HG03571 (cell line): ENCODE data around the gene LEPROT.
"Not testable (repeated sequence)": the region's sequence is repeated elsewhere in the genome, so short reads cannot be mapped to it uniquely, and the experiment has no call there.

Experiments used
- ATAC-seq: cut with Tn5 transposase; IDR thresholded peaks from one replicate; pipeline ENCODE4 v1.9.1; 2021; ENCODE audit not compliant: unreplicated experiment

The LEPROT gene, protein sequence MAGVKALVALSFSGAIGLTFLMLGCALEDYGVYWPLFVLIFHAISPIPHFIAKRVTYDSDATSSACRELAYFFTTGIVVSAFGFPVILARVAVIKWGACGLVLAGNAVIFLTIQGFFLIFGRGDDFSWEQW

DNA sequence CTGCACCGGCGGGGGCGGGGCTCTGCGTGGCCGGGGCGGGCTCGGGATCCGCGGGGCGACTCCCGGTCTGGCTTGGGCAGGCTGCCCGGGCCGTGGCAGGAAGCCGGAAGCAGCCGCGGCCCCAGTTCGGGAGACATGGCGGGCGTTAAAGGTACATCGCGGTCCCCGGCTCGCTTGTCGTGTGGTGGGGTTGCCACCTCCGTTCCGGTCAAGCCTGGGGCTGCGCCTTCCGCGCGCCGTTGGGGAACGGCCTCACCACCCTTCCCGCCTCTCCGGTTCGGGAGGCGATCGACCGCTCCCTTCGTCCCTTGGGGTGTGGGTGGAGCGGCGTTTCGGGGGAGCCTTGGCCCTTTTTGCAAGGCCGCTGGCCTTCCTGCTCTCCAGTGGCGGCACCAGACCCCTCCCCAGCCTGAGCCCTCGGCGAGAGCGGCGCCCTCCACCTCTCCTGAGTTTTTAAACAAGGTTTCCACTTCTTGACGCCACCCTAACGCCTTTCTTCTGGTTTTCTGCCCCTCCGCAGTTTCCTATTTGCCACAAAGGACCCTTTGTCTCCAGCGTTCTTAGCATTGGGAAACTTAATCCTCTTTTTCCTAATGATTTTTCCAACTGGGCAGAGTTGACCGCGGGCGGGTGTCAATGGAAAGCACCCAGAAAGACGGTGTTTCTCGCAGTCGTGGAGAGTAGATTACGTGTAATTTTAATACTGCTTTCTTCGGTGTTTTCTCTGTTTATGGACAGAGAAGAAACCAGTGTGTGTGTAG, at the start of gene LEPROT, which contains the start of gene LEPR:
Gene LEPROT (plus strand): TSS at position 79 of the 761 bp plus-strand sequence. CDS start 57 bp downstream, at position 136.
Gene LEPR (plus strand): TSS at position 79 of the 761 bp plus-strand sequence. CDS start 144,898 bp downstream, outside the sequence.
- peak; percentile 54 for ATAC-seq

DNA sequence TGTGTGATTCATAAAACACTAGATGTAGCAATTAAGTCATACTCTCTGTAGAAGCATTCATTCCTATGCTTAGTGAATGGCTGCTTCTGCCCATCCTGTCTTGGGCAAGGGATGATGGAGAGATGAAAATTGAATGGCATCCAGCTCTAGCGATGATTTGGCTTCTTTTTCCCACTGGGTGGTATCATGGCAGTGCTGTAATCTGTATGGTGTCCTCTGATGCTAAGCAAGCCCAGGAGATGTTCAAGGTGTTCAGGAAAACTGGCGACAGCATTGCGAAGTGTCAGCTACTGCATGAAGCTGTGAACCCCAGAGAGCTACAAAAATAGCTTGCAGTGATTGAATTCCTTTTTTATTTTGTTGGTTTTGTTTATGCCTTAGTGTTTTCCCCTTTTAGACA, 48.9 kb upstream of the LEPROT start:
- ATAC-seq, result no peak

DNA sequence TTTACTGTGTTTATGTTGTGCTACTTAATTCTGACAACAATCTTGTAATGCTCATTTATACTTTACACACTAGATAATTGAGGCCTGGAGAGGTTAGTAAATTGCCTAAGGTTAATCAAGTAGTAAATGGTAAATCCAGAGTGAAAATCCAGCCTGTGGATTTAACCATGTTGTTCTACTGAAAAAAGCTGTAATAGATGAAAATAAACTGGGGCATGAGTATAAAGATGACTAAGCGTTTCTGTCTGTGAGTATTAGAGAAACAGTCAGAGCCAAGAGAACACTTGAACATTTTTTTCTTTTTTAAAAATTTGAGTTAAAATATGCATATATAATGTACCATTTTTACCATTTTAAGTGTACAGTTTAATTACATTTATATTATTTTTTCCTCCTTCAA, 47.9 kb upstream of the LEPROT start:
- ATAC-seq, result no peak

DNA sequence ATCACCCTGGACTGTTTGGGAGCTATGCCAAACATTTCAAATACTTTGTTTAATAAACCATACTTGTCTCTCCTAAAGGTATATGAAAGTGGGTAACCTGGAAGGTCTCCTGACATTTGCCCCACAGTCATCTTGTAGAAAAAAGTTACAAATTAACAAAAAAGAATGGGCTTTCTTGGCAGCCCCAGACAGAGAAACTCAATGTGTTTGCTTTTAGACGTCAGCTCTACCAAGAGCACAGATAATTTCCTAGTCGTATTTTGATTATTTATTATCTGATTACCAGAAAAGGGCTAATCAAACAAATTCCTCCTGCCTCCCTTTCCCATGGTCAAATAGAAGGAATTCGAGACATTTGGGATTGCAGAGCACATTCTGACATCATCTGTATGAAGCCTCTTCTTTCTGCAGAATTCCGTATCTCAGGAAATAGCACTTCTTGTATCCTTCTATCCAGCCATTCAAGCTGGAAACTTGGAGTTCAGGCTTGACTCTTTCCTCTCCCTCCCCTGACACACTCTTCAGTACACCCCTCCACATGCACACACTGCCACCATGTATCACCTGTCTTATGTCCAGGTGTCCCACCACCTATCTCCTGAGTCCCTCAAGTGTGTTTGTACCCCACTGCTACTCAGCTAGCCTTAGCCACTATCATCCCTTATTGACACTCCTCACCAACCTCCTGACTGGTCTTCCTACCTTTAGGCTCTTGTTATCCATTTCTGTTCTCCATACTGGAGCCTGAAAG, 42.8 kb upstream of the LEPROT start:
- ATAC-seq, result no peak

DNA sequence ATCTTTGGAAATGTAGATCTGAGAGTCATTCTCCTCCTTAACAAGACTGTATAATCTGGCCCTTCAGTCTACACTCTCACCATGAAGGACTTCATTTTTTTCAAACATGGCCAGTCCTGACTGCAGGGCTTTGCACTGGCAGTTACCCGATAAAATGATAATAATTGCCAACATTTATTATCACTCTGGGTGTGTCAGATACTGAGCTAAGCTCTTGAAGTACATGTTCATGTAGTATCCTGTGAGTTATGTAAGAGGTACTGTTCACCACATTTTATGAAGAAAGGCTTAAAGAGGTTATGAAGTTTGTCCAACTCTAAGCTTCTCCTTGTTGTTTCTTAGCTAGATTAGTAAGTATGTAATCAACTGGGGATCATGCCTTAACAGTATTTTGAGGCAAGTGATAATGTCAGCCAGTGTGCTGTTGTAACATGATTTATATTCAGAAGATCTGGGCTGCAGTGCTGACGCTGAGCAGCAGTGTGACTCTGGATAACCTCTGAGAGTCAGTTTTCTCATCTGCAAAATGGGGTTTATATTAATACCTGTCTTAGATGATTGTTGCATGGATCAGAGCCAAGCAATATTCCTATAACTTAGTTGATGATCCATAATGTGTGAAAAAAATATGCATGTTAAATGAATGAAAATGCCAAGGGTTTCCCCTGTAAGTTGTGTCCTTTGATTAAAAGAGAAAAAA, 42.1 kb upstream of the LEPROT start:
- no peak for ATAC-seq

DNA sequence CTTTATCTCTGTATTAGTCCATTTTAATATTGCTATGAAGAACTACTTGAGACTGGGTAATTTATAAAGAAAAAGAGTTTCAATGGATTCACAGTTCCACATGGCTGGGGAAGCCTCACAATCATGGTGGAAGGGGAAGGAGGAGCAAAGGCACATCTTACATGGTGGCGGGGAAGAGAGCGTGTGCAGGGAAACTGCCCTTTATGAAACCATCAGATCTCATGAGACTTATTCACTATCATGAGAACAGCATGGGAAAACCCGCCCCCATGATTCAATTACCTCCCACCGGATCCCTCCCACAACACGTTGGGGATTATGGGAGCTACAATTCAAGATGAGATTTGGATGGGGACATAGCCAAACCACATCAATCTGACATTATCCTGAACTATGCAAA, 36.0 kb upstream of the LEPROT start:
- not testable (repeated sequence) for ATAC-seq

DNA sequence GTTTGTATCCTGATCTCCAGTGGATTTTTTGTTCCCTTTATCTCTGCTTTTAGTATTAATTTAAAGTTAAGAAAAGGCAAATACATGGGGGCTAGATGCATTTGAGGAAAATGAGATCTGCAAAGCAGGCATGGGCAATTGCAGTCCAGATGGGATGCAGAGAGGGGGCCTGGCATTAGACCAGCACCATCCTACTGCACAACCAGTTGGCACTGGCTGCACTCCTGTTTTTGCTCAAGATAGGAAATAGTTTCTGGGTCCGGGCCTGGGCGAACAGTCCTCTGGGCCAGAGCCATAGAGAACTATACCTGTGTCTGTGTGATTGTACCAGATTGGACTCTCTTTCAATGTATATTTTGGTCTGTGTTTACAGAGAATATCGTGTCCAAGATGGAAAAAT, 34.0 kb upstream of the LEPROT start:
- no peak for ATAC-seq

DNA sequence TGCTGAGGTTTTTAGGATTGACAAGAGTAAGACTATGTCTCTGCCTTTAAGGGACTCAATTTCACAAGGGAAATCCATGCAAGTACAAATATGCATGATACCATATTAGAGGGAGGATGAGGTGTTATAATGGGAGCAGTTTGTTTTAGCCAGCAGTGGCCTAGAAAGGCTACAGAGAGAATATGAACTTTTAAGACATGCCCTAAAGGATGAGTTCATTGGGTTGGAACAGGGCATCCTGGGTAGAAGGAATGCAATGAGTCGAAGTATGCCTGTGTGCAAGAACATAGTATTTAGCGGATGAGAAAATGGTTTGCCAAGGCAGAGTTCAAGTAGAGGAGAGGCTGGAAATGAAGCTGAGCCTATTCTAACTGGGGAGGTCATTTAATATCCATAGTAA, 32.6 kb upstream of the LEPROT start:
- ATAC-seq, result no peak

DNA sequence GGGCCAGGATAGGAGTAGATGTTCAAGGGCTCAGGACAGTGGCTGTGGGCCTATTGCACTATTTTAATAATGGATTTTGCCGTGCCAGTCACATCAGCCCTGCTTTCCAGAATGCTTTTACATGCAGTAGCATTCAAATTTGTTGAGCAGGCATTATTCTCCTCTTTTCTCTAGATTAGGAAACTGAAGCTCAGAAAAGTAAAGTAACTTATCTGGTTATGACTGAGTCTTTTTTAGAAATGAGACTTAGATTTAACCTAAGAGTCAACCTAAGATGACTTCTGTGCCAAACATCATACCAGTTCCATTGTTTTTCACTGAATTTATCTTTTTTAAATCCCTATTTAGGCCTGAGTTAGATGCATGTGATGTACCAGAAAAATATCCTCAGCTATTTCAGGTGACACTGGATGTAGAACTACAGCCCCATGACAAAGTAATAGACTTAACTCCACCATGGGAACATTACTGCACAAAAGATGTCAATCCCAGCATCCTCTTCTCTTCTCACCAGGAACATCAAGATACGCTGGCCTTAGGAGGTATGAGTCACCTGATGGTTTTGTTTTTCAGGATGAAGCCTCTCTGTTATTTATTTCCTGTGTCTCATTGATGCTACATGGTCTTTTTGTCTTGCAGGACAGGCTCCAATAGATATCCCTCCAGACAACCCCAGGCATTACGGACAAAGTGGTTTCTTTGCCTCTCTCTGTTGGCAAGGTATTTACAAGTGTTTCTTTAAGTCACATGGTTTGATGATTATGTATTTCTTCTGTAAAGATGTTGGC, 31.4 kb upstream of the LEPROT start:
- ATAC-seq, result no peak

DNA sequence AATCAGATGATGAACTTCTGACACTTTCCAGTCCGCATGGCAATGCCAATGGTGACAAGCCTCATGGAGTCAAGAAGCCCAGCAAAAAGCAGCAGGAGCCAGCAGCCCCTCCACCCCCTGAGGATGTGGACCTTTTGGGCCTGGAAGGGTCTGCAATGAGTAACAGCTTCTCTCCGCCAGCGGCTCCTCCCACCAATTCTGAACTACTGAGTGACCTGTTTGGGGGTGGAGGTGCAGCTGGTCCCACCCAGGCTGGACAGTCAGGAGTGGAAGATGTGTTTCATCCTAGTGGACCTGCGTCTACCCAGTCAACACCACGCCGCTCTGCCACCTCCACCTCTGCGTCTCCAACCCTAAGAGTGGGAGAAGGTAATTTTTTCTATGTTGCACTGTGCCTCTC, 28.0 kb upstream of the LEPROT start:
- no peak for ATAC-seq

DNA sequence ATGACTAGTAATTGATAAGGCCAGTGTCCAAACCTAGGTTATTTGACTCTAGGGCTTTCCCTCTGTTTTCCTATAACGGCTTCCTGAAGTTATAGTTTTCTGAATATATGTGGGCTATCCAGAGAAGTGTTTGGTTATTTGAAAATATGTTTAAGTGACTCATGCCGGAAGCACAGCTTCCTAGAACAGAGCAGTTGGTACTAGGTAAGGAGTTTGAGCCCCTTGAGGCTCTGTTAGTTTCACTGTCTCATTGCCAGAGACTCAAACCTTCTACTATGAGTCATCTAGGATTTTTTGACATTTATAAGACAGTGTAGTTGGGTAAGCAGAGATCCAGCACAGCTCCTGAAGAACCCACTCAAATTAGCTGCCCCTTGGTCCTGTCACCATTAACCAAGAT, 27.1 kb upstream of the LEPROT start:
- peak; percentile 69 for ATAC-seq

DNA sequence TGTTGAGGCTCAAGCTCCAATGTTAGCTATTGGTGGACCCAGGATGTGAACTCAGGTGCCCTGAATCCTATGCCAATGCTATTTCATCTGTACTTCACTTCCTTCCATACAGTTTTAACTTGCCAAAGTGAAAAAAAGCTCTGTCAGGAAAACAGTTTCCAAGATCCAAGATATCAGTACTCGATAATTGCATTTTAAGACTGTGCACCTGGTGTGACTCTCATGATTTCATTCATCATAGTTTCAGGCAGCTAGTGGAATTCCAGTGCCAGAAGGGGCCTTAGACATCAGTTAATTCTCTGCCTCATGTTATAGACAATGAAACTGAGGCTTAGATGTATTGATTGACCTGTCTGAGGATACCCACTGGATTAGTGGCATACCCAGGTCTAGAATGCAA, 26.5 kb upstream of the LEPROT start:
- ATAC-seq, result no peak

DNA sequence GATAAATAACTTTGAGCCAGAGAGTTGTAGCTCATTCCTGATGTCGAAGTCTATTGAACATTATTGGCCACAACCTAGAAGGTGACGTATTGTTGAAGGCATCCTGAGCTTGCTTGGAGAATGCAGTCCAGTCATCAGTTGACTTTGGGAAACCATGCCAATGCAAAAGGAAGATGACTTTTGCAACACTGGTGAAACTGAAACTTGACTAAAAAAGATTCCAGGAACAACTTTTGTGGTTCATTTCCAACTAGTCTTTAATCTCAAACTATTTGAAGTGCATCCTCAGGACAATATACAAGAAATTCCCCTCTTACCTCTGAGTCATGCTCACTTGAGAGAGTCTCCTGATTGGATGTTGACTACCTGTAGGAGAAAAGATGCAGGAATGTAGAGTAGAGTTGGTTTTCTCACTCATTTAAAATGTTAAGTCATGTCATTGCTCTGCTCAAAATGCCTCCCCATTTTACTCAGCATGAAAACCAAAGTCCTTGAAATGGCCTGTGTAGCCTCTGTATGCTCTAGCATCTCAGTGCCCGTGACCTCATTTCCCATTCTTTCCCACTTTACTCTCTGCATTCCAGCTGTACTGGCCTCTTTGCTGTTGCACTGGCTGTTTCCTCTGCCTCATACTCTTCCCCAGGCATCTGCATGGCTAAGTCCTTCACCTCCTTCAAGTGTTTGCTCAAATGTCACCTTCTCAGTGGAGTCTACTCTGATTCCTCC, 24.4 kb upstream of the LEPROT start:
- ATAC-seq, result no peak

DNA sequence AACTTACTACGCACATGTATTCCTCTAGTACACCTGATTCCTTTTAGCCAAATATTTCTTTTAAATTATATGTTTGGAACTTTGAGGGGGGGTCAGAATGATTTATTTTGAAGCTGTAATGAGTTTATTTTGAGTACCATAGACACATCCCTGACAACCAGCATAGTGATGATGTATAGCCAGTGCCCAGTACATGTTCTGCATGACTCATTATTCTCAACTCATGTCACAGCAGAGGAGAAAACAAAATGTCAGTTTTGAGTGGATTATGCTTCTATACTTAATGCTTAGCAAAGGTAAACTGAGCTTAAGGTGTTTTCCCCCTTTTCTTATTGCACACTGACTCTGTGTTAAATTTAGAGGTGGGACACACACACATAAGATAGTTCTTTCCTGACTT, 22.4 kb upstream of the LEPROT start:
- ATAC-seq, result no peak

DNA sequence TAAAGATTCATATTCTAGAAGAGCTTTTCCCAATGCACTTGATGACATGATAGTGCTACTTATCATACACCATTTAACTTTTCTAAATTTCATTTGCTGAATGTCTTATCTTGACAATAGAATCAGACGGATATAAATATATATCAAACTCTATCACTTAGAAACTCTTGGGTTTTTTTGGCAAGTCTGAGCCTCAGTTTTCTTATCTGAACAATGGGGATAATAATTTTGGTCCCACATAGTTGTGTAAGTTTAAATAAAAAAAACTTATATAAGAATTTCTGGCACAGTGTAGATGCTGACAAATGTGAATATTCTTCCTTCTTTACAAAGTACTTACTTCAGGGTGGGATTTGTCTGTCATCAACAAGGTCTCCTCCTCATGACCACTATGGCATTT, 21.5 kb upstream of the LEPROT start:
- ATAC-seq, result no peak

DNA sequence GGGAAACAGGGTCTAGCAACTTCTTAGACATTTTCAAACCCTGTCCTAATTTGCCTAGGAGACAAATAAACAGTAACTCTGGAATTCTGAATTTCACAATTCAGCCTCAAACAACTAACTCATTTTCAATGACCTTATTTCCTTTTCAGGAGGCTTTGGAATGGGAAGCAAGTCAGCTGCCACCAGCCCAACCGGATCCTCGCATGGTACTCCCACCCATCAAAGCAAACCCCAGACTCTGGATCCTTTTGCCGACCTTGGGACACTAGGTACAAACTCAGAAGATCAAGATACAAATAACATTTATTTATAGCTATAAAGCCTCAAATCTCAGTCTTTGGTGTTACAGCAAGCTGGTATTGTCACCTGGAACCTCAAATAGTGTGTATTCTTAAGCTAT, 18.9 kb upstream of the LEPROT start:
- ATAC-seq, result no peak

DNA sequence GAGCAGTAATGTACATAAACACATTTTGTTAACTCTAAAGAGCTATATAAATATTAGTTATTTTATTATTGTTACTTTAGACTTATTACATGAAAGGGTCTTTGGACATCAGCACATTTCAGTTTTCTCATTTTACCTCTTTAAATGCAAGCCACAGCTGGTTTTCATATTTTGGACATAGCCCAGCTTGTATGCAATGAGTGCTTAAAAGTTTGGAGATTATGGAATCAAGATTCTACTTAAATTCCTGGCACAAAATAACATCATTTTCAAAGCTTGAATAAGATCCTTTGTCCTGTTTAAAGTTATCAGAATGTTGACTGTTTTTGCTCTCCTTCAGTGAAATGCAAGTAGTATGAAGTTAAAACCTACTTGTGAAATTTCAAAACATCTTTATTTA, 15.5 kb upstream of the LEPROT start:
- ATAC-seq, result no peak

DNA sequence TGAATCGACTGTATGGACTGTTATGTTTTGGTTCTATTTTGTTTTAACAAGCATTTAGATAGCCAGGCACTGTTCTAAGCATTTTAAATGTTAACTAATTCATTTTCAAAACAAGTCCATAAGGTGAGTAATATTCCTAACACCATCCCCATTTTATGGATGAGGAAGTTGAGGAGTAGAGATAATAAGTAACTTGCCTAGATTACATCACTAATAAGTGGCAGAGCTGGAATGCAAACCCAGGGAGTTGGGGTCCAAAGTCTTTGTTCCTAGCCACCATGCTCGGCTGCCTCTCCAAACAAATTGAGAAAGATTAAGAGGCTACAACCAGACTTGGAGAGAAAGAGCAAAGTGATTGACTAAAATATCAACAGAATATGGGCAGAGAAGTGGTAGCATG, 12.6 kb upstream of the LEPROT start:
- no peak for ATAC-seq

DNA sequence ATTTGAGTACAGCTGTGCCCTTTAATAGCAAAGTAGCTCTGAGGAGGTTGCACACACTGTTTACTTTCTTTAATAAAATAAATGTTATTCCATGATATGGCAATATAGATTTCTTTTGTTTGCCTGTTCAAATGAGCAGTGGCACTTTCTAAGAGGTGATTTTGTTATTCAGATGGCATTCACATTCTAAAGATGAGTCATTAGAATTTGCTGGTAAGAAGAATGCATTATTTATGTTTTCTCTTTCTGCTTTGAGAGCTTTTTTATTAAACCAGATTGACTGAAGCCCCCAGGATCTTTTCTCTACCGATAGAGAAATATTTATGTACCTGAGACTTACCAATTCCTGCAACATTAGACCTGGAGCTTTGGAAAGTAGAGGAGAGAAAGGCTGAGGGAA, 11.2 kb upstream of the LEPROT start:
- ATAC-seq, result no peak

DNA sequence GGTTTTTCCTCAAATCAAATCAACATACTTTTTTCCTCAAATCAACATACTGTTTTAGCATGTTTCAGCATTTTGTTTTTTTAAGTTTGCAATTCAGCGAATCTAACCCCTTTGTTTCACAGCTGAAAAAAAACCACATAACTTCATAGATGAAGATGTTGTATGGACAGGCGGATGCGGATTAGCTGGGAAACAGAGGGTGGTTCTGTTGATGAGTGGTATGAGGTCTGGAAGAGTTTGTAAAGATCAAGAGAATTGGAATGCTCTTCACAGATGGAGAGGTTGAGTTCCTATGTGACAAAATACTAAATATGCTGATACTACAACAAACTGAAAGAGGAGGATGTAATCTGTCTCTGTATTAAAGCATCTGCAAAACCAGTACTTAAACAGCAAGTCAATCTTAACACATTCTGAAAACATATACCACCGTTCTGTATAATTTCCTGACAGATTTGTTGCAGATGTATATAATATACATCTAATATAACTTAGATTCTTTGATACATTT, 10.6 kb upstream of the LEPROT start:
- ATAC-seq, result no peak
